Measurements from ENCODE around the gene FLRT2.

GRCh38 chr14:85660243-85660922 lies 130.4 kb downstream of the FLRT2 start:
- no peak for TF ChIP-seq FOXM1 (IDR thresholded peaks at IDR 0.05; ENCODE audit: borderline replicate concordance, low read depth)
- no peak for TF ChIP-seq REST (IDR thresholded peaks at IDR 0.05; ENCODE audit: low read depth)
- no peak for TF ChIP-seq CEBPB (IDR thresholded peaks at IDR 0.05)
- TF ChIP-seq CREB1 (IDR thresholded peaks at IDR 0.05; ENCODE audit: low read depth): no peak
- TF ChIP-seq MAX (IDR thresholded peaks at IDR 0.05): no peak
- no peak for TF ChIP-seq YY1 (IDR thresholded peaks at IDR 0.05; ENCODE audit: low read depth)
- TF ChIP-seq USF1 (IDR thresholded peaks at IDR 0.05): no peak
- no peak for TF ChIP-seq RAD21 (IDR thresholded peaks at IDR 0.05; ENCODE audit: low read depth)
- TF ChIP-seq TAF1 (IDR thresholded peaks at IDR 0.05; ENCODE audit: low read depth): no peak
- no peak for TF ChIP-seq EGR1 (IDR thresholded peaks at IDR 0.05)

Measured in Ishikawa (cell line).